Mucosa of gallbladder (tissue), 1 donor: ENCODE data around the gene RAF1. TPM values are rescaled to one million over a fixed set of nuclear protein-coding genes. Genes with fewer than 3 reads are reported as not detected.
"Not testable (repeated sequence)": the region's sequence is repeated elsewhere in the genome, so short reads cannot be mapped to it uniquely, and the experiment has no call there.

Source experiments
- DNase-seq: peaks from one replicate; pipeline ENCODE4 v3.0.0-alpha.2; 2020; ENCODE audit warnings: low spot score
- total RNA-seq: library from RNA; stranded (reverse); gene quantifications from one replicate; pipeline ENCODE4 v1.2.1, GENCODE V29; 2021
- donor health status: DM: no; HTN: no; CAD: no.

RAF1 gene
- total RNA-seq, result 79.5 TPM

- DNase-seq, result peak; percentile 99
Measured at GRCh38 chr3:12663936-12664908, at the start of gene RAF1. TSS of gene RAF1 (minus strand) at chr3:12664117. CDS start at chr3:12618721, 45,396 bp downstream.

GRCh38 chr3:12710062-12710461, 46.1 kb upstream of the RAF1 start:
- no peak for DNase-seq

GRCh38 chr3:12709334-12709733, 45.4 kb upstream of the RAF1 start:
- no peak for DNase-seq

GRCh38 chr3:12708584-12709192, 44.8 kb upstream of the RAF1 start:
- no peak for DNase-seq

GRCh38 chr3:12707449-12707848, 43.5 kb upstream of the RAF1 start:
- DNase-seq, result no peak

GRCh38 chr3:12706504-12707253, 42.8 kb upstream of the RAF1 start:
- DNase-seq, result peak; percentile 50

GRCh38 chr3:12705981-12706380, 42.1 kb upstream of the RAF1 start:
- DNase-seq, result no peak

- no peak for DNase-seq
Measured at GRCh38 chr3:12705374-12705926, 41.5 kb upstream of the RAF1 start.

- DNase-seq, result no peak
Measured at GRCh38 chr3:12702501-12702900, 38.6 kb upstream of the RAF1 start.

GRCh38 chr3:12701601-12702000, 37.7 kb upstream of the RAF1 start:
- not testable (repeated sequence) for DNase-seq

- DNase-seq, result no peak
Measured at GRCh38 chr3:12700800-12701199, 36.9 kb upstream of the RAF1 start.

- no peak for DNase-seq
Measured at GRCh38 chr3:12695916-12696315, 32.0 kb upstream of the RAF1 start.

- DNase-seq, result no peak
Measured at GRCh38 chr3:12695112-12695511, 31.2 kb upstream of the RAF1 start.

- DNase-seq, result no peak
Measured at GRCh38 chr3:12692444-12692843, 28.5 kb upstream of the RAF1 start.

- DNase-seq, result no peak
Measured at GRCh38 chr3:12689997-12690711, 26.2 kb upstream of the RAF1 start.

GRCh38 chr3:12687948-12688347, 24.0 kb upstream of the RAF1 start:
- DNase-seq, result no peak

- DNase-seq, result no peak
Measured at GRCh38 chr3:12686096-12686495, 22.2 kb upstream of the RAF1 start.

- no peak for DNase-seq
Measured at GRCh38 chr3:12681943-12682390, 18.1 kb upstream of the RAF1 start.

GRCh38 chr3:12681089-12681942, 17.4 kb upstream of the RAF1 start:
- DNase-seq, result no peak

- no peak for DNase-seq
Measured at GRCh38 chr3:12679468-12679867, 15.6 kb upstream of the RAF1 start.
